Vagina (tissue), 2 donors: ENCODE data around the gene GRHPR.

ENCODE experiments used
- CTCF ChIP-seq, 3 experiments: fragments of 450-650 bp in 2 of 3; fragments of 200-600 bp in 1 of 3; sonication (generic) in 1 of 3; IDR thresholded peaks; one replicate each; pipeline ENCODE4 v1.5.1; 2017 to 2019; ENCODE audit warnings: antibody characterized with exemption in 3 of 3, mild to moderate bottlenecking in 2 of 3, moderate library complexity in 2 of 3
- POLR2AphosphoS5 ChIP-seq, 2 donors: sonication (generic); formaldehyde crosslinking; IDR thresholded peaks; one replicate each; pipeline ENCODE4 v1.9.0; 2017; ENCODE audit warnings: antibody characterized with exemption in 2 of 2, mild to moderate bottlenecking in 2 of 2, low read depth in 1 of 2; ENCODE audit not compliant: insufficient read depth in 1 of 2

DNA sequence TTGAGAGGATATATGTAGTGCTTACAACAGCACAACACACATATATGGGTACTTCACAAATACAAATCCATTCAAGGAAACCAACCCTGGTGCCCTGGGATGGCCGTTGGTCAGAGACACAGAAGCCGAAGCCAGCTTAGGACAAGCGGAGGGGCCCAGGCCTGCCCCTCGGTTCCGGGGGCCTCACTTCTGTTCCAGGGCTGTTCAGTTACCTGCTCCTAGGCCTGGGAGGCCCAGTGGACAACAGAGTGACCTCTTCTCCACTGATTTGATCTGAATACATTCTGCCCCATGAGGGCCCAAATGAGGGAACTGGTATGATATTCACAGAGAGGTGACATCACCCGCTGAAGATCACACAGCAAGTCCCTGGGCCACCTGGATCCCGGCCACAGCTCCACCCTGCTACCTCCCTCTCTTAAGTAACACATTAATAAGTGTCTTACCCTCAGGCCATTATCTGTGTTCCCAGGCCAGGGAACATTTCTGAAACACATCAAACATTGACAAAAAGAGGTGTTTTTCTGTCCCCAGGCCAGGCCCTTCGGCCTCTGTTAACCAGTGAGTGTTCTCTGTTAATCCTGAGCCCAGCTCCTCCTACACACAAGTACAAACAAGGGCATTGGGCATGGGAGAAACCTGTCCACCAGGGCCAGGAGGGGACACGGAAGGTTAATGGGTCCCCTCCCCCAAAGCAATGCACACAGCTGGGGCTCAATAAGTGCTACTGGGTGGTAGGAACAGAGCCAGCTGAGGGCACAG, 4.5 kb upstream of the GRHPR start:
- TF ChIP-seq CTCF (IDR thresholded peaks at IDR 0.05) (no peak), POLR2AphosphoS5 (IDR thresholded peaks at IDR 0.05; ENCODE audit: insufficient read depth in 1 of 2, low read depth in 1 of 2) (no peak)
